A673 (cell line): ENCODE measurements around the gene IGF2. TPM values are rescaled to one million over a fixed set of nuclear protein-coding genes. Genes with fewer than 3 reads are reported as not detected.

ENCODE experiments used
- BruUV-seq: library from RNA; stranded (reverse); fragments of 400-500 nt; replicated peaks from 2 replicates; lab custom pipeline; 2021; lab: Mats Ljungman, UMichigan
- CTCF ChIA-PET: fragments of 300-600 bp; sonication (Branson Sonifier 250); formaldehyde crosslinking; loops from one replicate; lab custom pipeline; 2022; ENCODE audit warnings: antibody characterized with exemption; lab: Charles Lee
- POLR2A ChIA-PET: fragments of 300-600 bp; sonication (Branson Sonifier 250); formaldehyde crosslinking; loops from one replicate; lab custom pipeline; 2022; ENCODE audit warnings: antibody characterized with exemption; ENCODE audit not compliant: low non-redundant PET; lab: Charles Lee
- DNase-seq: peaks from one replicate; pipeline ENCODE4 v3.0.0-alpha.2; 2015; ENCODE audit warnings: low spot score
- H3K27ac ChIP-seq: fragments of 200-600 bp; sonication (generic); 2 replicates; pipeline ENCODE4 v1.5.1; 2016; ENCODE audit warnings: mixed run types, low read depth, mild to moderate bottlenecking, mixed read lengths, antibody characterized with exemption, low read length; ENCODE audit not compliant: poor library complexity, severe bottlenecking
- H3K27me3 ChIP-seq: fragments of 200-600 bp; sonication (generic); replicated peaks from 2 replicates; pipeline ENCODE4 v1.6.1; 2017; ENCODE audit warnings: mixed run types, low read depth, mild to moderate bottlenecking, mixed read lengths, antibody characterized with exemption, low read length; ENCODE audit not compliant: insufficient read depth, poor library complexity
- H3K36me3 ChIP-seq: fragments of 200-600 bp; sonication (generic); 2 replicates; pipeline ENCODE4 v1.6.1; 2016; ENCODE audit warnings: mixed run types, mild to moderate bottlenecking, mixed read lengths, antibody characterized with exemption, low read length; ENCODE audit not compliant: insufficient read depth, poor library complexity, severe bottlenecking
- H3K4me1 ChIP-seq: fragments of 200-600 bp; sonication (generic); 2 replicates; pipeline ENCODE4 v1.6.1; 2017; ENCODE audit warnings: mixed run types, mild to moderate bottlenecking, mixed read lengths, antibody characterized with exemption, low read length; ENCODE audit not compliant: insufficient read depth, poor library complexity, severe bottlenecking
- H3K4me3 ChIP-seq: fragments of 200-600 bp; sonication (generic); 2 replicates; pipeline ENCODE4 v1.5.1; 2016; ENCODE audit warnings: low read depth, mixed run types, mild to moderate bottlenecking, mixed read lengths, low read length; ENCODE audit not compliant: poor library complexity, severe bottlenecking
- H3K9me3 ChIP-seq: fragments of 200-600 bp; sonication (generic); 2 replicates; pipeline ENCODE4 v1.6.1; 2016; ENCODE audit warnings: mixed run types, low read depth, mild to moderate bottlenecking, mixed read lengths, antibody characterized with exemption, low read length; ENCODE audit not compliant: poor library complexity, severe bottlenecking
- CTCF ChIP-seq: fragments of 300-800, 200-600 bp; sonication (generic); conservative IDR thresholded peaks from 2 replicates; pipeline ENCODE4 v1.5.1; 2017; ENCODE audit warnings: low read depth, mild to moderate bottlenecking, antibody characterized with exemption, low read length, moderate library complexity, mixed read lengths
- EZH2 ChIP-seq: fragments of 200-600 bp; sonication (generic); IDR thresholded peaks from 2 replicates; pipeline ENCODE4 v1.6.1; 2017; ENCODE audit warnings: borderline replicate concordance, low read depth, mild to moderate bottlenecking, mixed read lengths, antibody characterized with exemption, low read length; ENCODE audit not compliant: poor library complexity, severe bottlenecking
- intact Hi-C: fragments of 100-400 bp; cut with micrococcal nuclease; formaldehyde crosslinking; loops from one replicate; pipeline ENCODE4 v1.10.0; 2022; ENCODE audit not compliant: unreplicated experiment
- total RNA-seq: library from RNA; stranded (reverse); gene quantifications from 2 replicates; pipeline ENCODE4 v1.2.3, GENCODE V29; 2021

Gene IGF2
- total RNA-seq, 1 experiment from 2014 or later = 0.17 TPM

- ChIA-PET CTCF (no interaction called here), POLR2A (no interaction called here)
- TF ChIP-seq EZH2 (no peak), CTCF (no peak)
- intact Hi-C loops = no loop called here
- no peaks in the 10 kb centered on the region for H3K9me3 ChIP-seq
- H3K36me3 ChIP-seq = no peaks in the 10 kb centered on the region
- H3K4me1 ChIP-seq = no peaks in the 10 kb centered on the region
- BruUV-seq = no TSS peak
- peaks cover 79% of the 10 kb centered on the region for H3K27me3 ChIP-seq
- H3K4me3 ChIP-seq = no peak overlapping the region
- no peak for DNase-seq
- no peak overlapping the region for H3K27ac ChIP-seq
These were observed 3.6 kb upstream of the IGF2 start for GRCh38 chr11:2142762-2143202.

- no TSS peak for BruUV-seq
- Histone ChIP-seq H3K9me3 (no peaks in the 10 kb centered on the region), H3K27me3 (peaks cover 83% of the 10 kb centered on the region), H3K27ac (no peak overlapping the region), H3K36me3 (no peaks in the 10 kb centered on the region), H3K4me1 (no peaks in the 10 kb centered on the region), H3K4me3 (no peak overlapping the region)
- CTCF ChIA-PET = no interaction called here
- no peak for DNase-seq
- intact Hi-C loops = no loop called here
- POLR2A ChIA-PET = no interaction called here
- TF ChIP-seq EZH2 (peak; percentile 77), CTCF (no peak)
These were observed 3.1 kb upstream of the IGF2 start for GRCh38 chr11:2142300-2142759.

- H3K9me3 ChIP-seq = no peaks in the 10 kb centered on the region
- ChIA-PET CTCF (no interaction called here), POLR2A (no interaction called here)
- TF ChIP-seq CTCF (no peak), EZH2 (peak; percentile 63)
- intact Hi-C loops = no loop called here
- BruUV-seq = no TSS peak
- no peaks in the 10 kb centered on the region for H3K36me3 ChIP-seq
- H3K27ac ChIP-seq = no peak overlapping the region
- H3K27me3 ChIP-seq = peaks cover 87% of the 10 kb centered on the region
- H3K4me3 ChIP-seq = no peak overlapping the region
- no peaks in the 10 kb centered on the region for H3K4me1 ChIP-seq
- no peak for DNase-seq
These were observed 1.5 kb upstream of the IGF2 start for GRCh38 chr11:2140411-2141400.
